ENCODE measurements around the gene BBC3.
"Not testable (repeated sequence)": the region's sequence is repeated elsewhere in the genome, so short reads cannot be mapped to it uniquely, and the experiment has no call there.

The BBC3 gene

DNA sequence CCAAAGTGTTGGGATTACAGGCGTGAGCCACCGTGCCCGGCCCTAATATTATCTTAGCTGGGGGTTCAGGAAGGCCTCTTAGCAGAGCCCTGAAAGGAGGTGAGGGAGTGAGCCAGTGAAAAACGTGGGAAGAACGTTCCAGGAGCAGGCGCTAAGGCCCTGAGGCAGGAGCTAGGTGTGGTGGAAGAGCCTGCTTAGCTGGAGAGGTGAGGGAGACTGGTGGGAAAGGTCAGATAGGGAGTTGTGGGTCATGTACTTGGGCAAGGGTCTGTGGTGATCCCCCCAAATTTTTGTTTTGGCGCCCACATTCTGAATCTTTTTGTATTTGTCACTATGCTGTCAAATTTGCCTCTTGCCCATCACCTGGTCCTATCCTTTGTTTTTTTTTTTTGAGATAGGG lies 38.6 kb upstream of the BBC3 start:
- H3K36me3 ChIP-seq, result peaks cover 59% of the 10 kb centered on the region
- no peaks in the 10 kb centered on the region for H3K27me3 ChIP-seq (ENCODE audit: insufficient read depth, low read depth, severe bottlenecking)
- no peak for DNase-seq
- no peaks in the 10 kb centered on the region for H3K9me3 ChIP-seq (ENCODE audit: severe bottlenecking)
- H3K27ac ChIP-seq, result no peak overlapping the region; the same call in 1 of the 2 replicates
- TF ChIP-seq, protein P1, sequence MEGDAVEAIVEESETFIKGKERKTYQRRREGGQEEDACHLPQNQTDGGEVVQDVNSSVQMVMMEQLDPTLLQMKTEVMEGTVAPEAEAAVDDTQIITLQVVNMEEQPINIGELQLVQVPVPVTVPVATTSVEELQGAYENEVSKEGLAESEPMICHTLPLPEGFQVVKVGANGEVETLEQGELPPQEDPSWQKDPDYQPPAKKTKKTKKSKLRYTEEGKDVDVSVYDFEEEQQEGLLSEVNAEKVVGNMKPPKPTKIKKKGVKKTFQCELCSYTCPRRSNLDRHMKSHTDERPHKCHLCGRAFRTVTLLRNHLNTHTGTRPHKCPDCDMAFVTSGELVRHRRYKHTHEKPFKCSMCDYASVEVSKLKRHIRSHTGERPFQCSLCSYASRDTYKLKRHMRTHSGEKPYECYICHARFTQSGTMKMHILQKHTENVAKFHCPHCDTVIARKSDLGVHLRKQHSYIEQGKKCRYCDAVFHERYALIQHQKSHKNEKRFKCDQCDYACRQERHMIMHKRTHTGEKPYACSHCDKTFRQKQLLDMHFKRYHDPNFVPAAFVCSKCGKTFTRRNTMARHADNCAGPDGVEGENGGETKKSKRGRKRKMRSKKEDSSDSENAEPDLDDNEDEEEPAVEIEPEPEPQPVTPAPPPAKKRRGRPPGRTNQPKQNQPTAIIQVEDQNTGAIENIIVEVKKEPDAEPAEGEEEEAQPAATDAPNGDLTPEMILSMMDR (IDR thresholded peaks at IDR 0.05; ENCODE audit: low read depth, low read length), result no peak
- H3K4me3 ChIP-seq (ENCODE audit: low read depth, low read length), result no peak overlapping the region

- no peak overlapping the region for H3K4me3 ChIP-seq (ENCODE audit: low read depth, low read length)
- no peaks in the 10 kb centered on the region for H3K27me3 ChIP-seq (ENCODE audit: insufficient read depth, low read depth, severe bottlenecking)
- no peak overlapping the region for H3K27ac ChIP-seq
- no peaks in the 10 kb centered on the region for H3K9me3 ChIP-seq (ENCODE audit: severe bottlenecking)
- TF ChIP-seq, protein P1 (IDR thresholded peaks at IDR 0.05; ENCODE audit: low read depth, low read length), result no peak
- H3K36me3 ChIP-seq, result peaks cover 73% of the 10 kb centered on the region
- DNase-seq, result no peak
Observed at GRCh38 chr19:47268028-47268427, 37.0 kb upstream of the BBC3 start.

DNA sequence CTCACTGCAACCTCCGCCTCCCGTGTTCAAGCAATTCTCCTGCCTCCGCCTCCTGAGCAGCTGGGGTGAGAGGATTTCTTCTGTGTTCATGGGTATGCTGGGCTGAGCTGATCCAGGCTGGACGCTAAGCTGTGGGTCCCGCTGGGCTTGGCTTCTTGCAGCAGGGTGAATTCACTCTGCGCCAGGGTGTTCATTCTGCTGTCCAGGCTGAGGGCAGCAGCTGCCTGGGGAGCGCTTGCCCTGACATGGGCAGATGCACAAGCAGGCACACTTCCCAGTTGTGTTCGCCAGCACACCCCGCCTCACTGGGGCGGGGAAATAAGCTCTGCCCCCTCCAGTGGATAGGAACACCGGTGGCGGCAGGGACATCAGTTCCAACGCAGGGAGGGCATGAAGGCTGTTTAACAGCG lies 36.4 kb upstream of the BBC3 start:
- no peaks in the 10 kb centered on the region for H3K9me3 ChIP-seq (ENCODE audit: severe bottlenecking)
- H3K27me3 ChIP-seq (ENCODE audit: insufficient read depth, low read depth, severe bottlenecking), result no peaks in the 10 kb centered on the region
- TF ChIP-seq, protein P1 (IDR thresholded peaks at IDR 0.05; ENCODE audit: low read depth, low read length), result no peak
- DNase-seq, result peak; percentile 76
- H3K27ac ChIP-seq, result 0 out of 2 replicates have a peak overlapping the region, but pooled peaks have one; percentile 31
- H3K4me3 ChIP-seq (ENCODE audit: low read depth, low read length), result no peak overlapping the region
- peaks cover 78% of the 10 kb centered on the region for H3K36me3 ChIP-seq

- no peaks in the 10 kb centered on the region for H3K9me3 ChIP-seq (ENCODE audit: severe bottlenecking)
- TF ChIP-seq, protein P1 (IDR thresholded peaks at IDR 0.05; ENCODE audit: low read depth, low read length), result no peak
- H3K4me3 ChIP-seq (ENCODE audit: low read depth, low read length), result no peak overlapping the region
- peaks cover 77% of the 10 kb centered on the region for H3K36me3 ChIP-seq
- H3K27me3 ChIP-seq (ENCODE audit: insufficient read depth, low read depth, severe bottlenecking), result no peaks in the 10 kb centered on the region
- no peak overlapping the region for H3K27ac ChIP-seq
- no peak for DNase-seq
Observed at GRCh38 chr19:47266401-47266941, 35.5 kb upstream of the BBC3 start.

DNA sequence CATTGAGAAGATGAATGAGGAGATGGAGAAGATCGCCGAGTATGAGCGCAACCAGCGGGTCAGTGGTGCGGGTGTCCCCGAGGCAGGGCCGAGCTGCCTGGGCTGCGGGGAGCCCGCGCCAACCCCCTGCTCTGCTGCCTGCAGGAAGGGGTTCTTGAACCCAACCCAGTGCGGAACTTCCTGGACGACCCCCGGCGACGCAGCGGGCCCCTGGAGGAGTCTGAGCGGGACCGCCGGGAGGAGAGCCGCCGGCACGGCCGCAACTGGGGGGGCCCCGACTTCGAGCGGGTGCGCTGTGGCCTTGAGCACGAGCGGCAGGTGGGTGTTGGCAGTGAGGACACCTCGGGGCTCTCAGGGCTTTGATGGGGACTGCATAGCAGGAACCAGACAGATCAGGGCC lies 33.6 kb upstream of the BBC3 start:
- Histone ChIP-seq H3K36me3 (peaks cover 79% of the 10 kb centered on the region), H3K9me3 (ENCODE audit: severe bottlenecking) (no peaks in the 10 kb centered on the region), H3K27ac (no peak overlapping the region), H3K27me3 (ENCODE audit: insufficient read depth, low read depth, severe bottlenecking) (no peaks in the 10 kb centered on the region), H3K4me3 (ENCODE audit: low read depth, low read length) (no peak overlapping the region)
- TF ChIP-seq, protein P1 (IDR thresholded peaks at IDR 0.05; ENCODE audit: low read depth, low read length), result no peak
- DNase-seq, result no peak

DNA sequence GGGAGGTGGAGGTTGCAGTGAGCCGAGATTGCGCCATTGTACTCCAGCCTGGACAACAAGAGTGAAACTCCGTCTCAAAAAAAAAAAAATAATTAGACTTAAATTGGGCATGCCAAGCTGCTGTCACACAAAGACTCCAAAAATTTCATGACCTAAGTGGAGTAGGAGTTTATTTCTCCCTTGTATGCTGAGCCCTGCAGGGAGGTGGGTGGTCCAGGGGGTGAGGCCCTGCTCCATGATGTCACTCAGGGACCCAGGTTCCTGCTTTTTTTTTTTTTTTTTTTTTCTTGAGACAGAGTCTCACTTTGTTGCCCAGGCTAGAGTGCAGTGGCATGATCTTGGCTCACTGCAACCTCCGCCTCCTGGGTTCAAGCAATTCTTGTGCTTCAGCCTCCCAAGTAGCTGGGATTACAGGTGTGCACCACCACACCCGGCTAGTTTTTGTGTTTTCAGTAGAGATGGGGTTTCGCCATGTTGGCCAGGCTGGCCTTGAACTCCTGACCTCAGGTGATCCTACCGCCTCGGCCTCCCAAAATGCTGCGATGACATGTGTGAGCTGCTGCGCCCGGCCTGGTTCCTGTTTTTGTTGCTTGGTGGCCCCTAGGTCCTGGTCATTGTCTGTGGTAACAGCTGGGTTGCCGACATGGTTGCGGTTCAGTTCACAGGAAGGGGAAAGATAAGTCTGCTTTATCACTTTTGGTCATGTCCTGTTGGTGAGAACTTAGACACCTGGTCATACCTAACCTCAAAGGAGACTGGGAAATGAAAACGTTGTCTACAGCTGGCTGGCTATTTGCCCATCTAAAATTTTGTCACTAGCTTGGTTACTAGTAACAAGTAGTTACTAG lies 31.2 kb upstream of the BBC3 start:
- peaks cover 72% of the 10 kb centered on the region for H3K36me3 ChIP-seq
- H3K4me3 ChIP-seq (ENCODE audit: low read depth, low read length); H3K27ac ChIP-seq; H3K9me3 ChIP-seq (ENCODE audit: severe bottlenecking); DNase-seq; H3K27me3 ChIP-seq (ENCODE audit: insufficient read depth, low read depth, severe bottlenecking): not testable (repeated sequence)

Data from WERI-Rb-1 (cell line).